Measurements from ENCODE around the gene APBA2. TPM values are rescaled to one million over a fixed set of nuclear protein-coding genes. Genes with fewer than 3 reads are reported as not detected.
A peak's percentile ranks its signal among the peaks of the same experiment; 100 is the strongest.

APBA2 gene
- total and polyA plus RNA-seq, 10 donors: 5.8 to 33.8 (median 18.3) TPM

DNA sequence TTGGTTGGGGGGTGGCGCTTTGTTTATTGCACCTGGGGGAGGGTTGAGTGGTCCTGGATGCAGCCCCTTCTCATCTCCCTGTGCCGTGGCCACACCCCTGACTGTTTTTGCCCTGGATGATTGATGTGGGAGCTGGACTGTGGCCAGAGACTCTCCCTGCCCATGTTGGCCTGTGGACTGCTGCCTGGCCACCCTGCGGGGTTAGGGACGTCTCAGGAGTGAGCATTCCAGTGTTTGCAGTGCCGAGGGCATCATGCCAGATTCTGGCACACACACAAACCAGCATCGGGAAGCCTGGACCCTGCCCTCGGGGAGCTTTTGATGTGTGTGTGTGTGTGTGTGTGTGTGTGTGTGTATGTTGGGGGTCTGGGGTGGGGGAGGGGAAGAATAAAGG lies 15.8 kb downstream of the APBA2 start:
- peak; percentile 30 for DNase-seq

DNA sequence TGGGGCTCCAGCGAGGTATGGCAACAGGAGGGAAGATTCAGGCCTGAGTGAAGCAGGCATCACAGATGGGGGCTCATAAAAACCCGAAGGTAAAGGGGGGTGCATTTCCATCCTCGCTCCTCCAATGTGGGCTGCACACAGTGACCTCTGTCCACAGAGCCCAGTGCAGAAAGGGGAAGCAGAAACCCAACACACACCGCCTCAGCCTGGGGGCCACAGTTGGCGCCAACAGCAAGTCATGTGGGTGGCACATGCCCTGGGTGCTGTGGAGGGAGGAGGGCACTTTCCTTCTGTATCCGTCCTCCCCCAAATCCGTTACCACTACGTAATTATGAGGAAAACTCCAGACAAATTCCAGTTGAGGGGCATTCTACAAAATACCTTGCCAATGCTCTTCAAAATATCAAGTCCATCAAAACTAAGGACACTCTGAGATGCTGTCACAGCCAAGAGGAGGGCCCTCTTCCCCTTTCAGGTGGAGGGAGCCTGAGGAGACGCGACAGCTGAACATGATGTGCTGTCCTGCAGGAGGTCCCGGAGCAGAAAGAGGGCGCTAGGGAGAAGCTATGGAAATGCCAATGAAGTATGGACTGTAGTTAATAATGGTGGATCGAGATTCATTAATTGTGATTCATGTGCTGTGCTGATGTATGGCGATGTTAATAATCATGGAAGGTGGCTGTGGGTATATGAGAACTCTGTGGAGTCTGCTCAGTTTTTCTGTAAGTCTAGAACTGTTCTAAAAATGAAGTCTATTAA lies 16.4 kb downstream of the APBA2 start:
- WGBS, 5 donors: 92 to 95% (median 92%) methylated on average over 14 of the region's 14 CpGs
- peak; percentile 50 for DNase-seq
- Histone ChIP-seq H3K4me1 (peaks cover 0 to 20% (median 5%) of the 10 kb centered on the region in 6 donors), H3K27ac (no peak overlapping the region), H3K27me3 (replicated peaks in 1 of 7) (no peaks in the 10 kb centered on the region), H3K4me3 (no peak overlapping the region), H3K9me3 (no peaks in the 10 kb centered on the region), H3K36me3 (no peaks in the 10 kb centered on the region)
- intact Hi-C loops (cut with DNase I; ENCODE audit: low total_unique reads): no loop called here
- TF ChIP-seq, protein P1, sequence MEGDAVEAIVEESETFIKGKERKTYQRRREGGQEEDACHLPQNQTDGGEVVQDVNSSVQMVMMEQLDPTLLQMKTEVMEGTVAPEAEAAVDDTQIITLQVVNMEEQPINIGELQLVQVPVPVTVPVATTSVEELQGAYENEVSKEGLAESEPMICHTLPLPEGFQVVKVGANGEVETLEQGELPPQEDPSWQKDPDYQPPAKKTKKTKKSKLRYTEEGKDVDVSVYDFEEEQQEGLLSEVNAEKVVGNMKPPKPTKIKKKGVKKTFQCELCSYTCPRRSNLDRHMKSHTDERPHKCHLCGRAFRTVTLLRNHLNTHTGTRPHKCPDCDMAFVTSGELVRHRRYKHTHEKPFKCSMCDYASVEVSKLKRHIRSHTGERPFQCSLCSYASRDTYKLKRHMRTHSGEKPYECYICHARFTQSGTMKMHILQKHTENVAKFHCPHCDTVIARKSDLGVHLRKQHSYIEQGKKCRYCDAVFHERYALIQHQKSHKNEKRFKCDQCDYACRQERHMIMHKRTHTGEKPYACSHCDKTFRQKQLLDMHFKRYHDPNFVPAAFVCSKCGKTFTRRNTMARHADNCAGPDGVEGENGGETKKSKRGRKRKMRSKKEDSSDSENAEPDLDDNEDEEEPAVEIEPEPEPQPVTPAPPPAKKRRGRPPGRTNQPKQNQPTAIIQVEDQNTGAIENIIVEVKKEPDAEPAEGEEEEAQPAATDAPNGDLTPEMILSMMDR (IDR thresholded peaks at IDR 0.05 in 8 of 11, conservative IDR thresholded peaks at IDR 0.05 in 3 of 11): no peak
- no peak for TF ChIP-seq POLR2A (IDR thresholded peaks at IDR 0.05)
- no peak for TF ChIP-seq POLR2AphosphoS5 (IDR thresholded peaks at IDR 0.05)

More for the DNA sequence above, 15.8 kb downstream of the APBA2 start:
- peaks cover 0 to 20% (median 5%) of the 10 kb centered on the region in 6 donors for H3K4me1 ChIP-seq
- TF ChIP-seq POLR2A (IDR thresholded peaks at IDR 0.05) (no peak), POLR2AphosphoS5 (IDR thresholded peaks at IDR 0.05) (no peak)
- TF ChIP-seq, protein P1 (IDR thresholded peaks at IDR 0.05 in 8 of 11, conservative IDR thresholded peaks at IDR 0.05 in 3 of 11): no peak
- WGBS, 5 donors: 76 to 90% (median 88%) methylated on average over 7 of the region's 7 CpGs
- H3K4me3 ChIP-seq: no peak overlapping the region
- no peaks in the 10 kb centered on the region for H3K36me3 ChIP-seq
- no peaks in the 10 kb centered on the region for H3K27me3 ChIP-seq (replicated peaks in 1 of 7)
- no peaks in the 10 kb centered on the region for H3K9me3 ChIP-seq
- intact Hi-C loops (cut with DNase I; ENCODE audit: low total_unique reads): no loop called here
- no peak overlapping the region for H3K27ac ChIP-seq

DNA sequence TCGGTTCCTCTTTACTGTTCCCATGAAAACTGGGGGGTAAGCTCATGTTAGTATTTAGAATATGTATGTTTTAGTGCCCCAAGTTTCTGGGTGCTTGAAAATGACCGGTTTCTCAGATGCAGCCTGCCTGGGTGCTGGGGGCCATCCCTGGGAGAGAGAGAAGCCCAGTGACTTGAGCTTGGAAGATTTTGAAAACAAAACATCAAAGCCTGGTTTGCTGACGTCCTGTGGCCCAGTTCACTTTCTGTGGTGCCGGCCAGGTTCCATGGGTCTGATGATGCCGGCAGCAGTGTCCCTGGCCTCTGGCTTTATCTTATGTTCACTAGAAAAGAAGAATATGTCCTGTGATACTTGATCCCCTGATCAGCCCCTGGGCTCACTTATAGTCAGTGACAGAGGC lies 17.1 kb downstream of the APBA2 start:
- peaks cover 0 to 20% (median 5%) of the 10 kb centered on the region in 6 donors for H3K4me1 ChIP-seq
- H3K4me3 ChIP-seq: no peak overlapping the region
- peak; percentile 35 for DNase-seq
- no peaks in the 10 kb centered on the region for H3K27me3 ChIP-seq (replicated peaks in 1 of 7)
- H3K9me3 ChIP-seq: no peaks in the 10 kb centered on the region
- no peaks in the 10 kb centered on the region for H3K36me3 ChIP-seq
- no peak for TF ChIP-seq POLR2AphosphoS5 (IDR thresholded peaks at IDR 0.05)
- TF ChIP-seq, protein P1 (IDR thresholded peaks at IDR 0.05 in 8 of 11, conservative IDR thresholded peaks at IDR 0.05 in 3 of 11): no peak
- TF ChIP-seq POLR2A (IDR thresholded peaks at IDR 0.05): no peak
- WGBS, 5 donors: 91 to 97% (median 94%) methylated on average over 5 of the region's 5 CpGs
- intact Hi-C loops (cut with DNase I; ENCODE audit: low total_unique reads): no loop called here
- no peak overlapping the region for H3K27ac ChIP-seq

DNA sequence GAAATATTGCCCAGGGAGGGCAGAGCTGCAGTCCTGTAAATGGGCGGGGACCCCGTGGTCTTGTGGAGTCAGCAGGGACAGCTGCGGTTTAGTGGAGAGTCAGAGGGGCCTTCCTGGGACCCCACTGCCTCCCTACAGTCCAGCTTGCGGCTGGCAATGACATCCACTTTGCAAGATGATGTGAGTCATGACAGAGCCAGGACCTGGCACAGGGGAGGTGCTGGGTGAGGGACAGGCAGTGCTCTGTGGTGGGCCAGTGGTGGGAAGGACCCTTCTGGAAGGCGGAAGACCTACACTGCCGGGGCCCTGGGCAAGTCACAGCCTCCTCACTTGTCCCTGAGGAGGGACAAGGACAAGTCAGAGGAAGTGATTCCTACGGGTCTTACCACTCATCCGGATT lies 17.8 kb downstream of the APBA2 start:
- WGBS, 5 donors: 77 to 86% (median 85%) methylated on average over 8 of the region's 8 CpGs
- DNase-seq: peak; percentile 57
- Histone ChIP-seq H3K36me3 (no peaks in the 10 kb centered on the region), H3K9me3 (no peaks in the 10 kb centered on the region), H3K27me3 (replicated peaks in 1 of 7) (no peaks in the 10 kb centered on the region), H3K27ac (no peak overlapping the region), H3K4me1 (peaks cover 0 to 20% (median 5%) of the 10 kb centered on the region in 6 donors), H3K4me3 (no peak overlapping the region)
- TF ChIP-seq, protein P1 (IDR thresholded peaks at IDR 0.05 in 8 of 11, conservative IDR thresholded peaks at IDR 0.05 in 3 of 11): no peak
- TF ChIP-seq POLR2AphosphoS5 (IDR thresholded peaks at IDR 0.05): no peak
- TF ChIP-seq POLR2A (IDR thresholded peaks at IDR 0.05): no peak
- intact Hi-C loops (cut with DNase I; ENCODE audit: low total_unique reads): no loop called here
